Measurements from ENCODE around the gene RPP25L. TPM values are rescaled to one million over a fixed set of nuclear protein-coding genes. Genes with fewer than 3 reads are reported as not detected.

RPP25L gene, protein sequence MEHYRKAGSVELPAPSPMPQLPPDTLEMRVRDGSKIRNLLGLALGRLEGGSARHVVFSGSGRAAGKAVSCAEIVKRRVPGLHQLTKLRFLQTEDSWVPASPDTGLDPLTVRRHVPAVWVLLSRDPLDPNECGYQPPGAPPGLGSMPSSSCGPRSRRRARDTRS
- total RNA-seq: 10 to 100 TPM; 17.8 to 34.5 (median 31.3) TPM
- polyA plus RNA-seq: 49.0 TPM
- long read RNA-seq, donor 1, transcript RPP25L-201 (2 exons, 1,092 nt): minor isoform, 14 of 49 reads
- long read RNA-seq, donor 1, transcript RPP25L-202 (2 exons, 888 nt): major isoform, 28 of 49 reads
- long read RNA-seq, donor 1, partial matches to known transcripts: 0 of 49 reads
- long read RNA-seq, donor 1, other reads (novel, unspliced or antisense): 7 of 49 reads
- long read RNA-seq, donor 2, transcript RPP25L-202 (2 exons, 888 nt): major isoform, 20 of 30 reads
- long read RNA-seq, donor 2, transcript RPP25L-201 (2 exons, 1,092 nt): minor isoform, 8 of 30 reads
- long read RNA-seq, donor 2, partial matches to known transcripts: 0 of 30 reads
- long read RNA-seq, donor 2, other reads (novel, unspliced or antisense): 2 of 30 reads
- long read RNA-seq, donor 3, transcript RPP25L-202 (2 exons, 888 nt): major isoform, 10 of 24 reads
- long read RNA-seq, donor 3, transcript RPP25L-201 (2 exons, 1,092 nt): minor isoform, 7 of 24 reads
- long read RNA-seq, donor 3, partial matches to known transcripts: 0 of 24 reads
- long read RNA-seq, donor 3, other reads (novel, unspliced or antisense): 7 of 24 reads
- long read RNA-seq, donor 4, transcript RPP25L-202 (2 exons, 888 nt): major isoform, 22 of 31 reads
- long read RNA-seq, donor 4, transcript RPP25L-201 (2 exons, 1,092 nt): minor isoform, 8 of 31 reads
- long read RNA-seq, donor 4, partial matches to known transcripts: 1 of 31 reads
- long read RNA-seq, donor 4, other reads (novel, unspliced or antisense): 0 of 31 reads

DNA sequence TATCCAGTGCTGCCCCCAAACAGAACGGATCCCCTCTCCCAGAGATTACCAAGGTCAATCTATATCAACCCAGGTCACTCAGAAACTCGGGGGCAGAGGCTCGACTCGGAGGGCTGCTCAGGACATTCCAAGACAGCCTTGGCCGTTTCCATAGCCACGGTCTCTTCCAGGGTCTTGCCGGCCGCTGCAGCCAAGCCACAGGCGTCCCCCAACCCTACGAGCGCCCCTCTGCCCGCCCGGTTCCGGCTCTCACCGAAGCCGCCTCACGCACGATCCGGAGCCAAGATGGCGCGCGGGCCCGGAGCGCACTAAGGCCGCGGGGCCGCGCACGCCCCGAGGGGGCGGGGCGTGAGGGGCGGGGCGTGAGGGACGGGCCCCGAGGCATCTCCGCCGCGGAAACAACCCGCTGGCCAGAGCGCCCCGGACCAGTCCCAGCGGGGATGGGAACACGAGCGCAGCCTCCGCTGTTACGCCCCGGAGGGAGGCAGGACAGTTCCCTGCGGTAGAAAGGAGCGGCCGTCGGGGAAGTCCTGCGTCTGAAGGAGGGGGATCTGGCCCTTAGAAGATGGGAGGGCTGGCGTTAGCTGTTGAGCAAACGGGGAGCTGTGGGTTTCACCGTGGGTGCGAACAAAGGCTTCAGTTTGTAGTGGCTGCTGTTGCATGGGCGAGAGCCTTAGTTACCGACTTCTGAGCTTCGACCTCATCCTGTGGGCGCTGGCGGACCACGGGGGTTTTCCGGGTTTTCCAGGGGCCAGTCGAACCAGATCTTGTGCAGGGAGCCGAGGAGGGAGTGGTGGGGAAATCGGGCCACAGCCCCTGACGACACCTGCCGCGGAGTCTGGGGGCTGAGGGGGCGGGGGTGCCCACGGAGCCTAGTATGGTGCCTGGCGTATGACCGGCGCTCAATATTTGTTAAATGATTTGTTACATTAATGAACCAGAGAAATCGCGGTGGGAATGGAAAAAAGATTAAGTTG, at the start of gene RPP25L:
Gene RPP25L (minus strand): TSS at position 287 of the 977 bp plus-strand sequence. CDS start 801 bp downstream, outside the sequence.
- Histone ChIP-seq H3K27ac (ENCODE audit: low read length) (peak within 1 kb of the TSS; percentile 97), H3K27me3 (ENCODE audit: control insufficient read depth, insufficient read depth) (no peaks in the 10 kb centered on the region), H3K4me3 (ENCODE audit: low read length) (peak within 1 kb of the TSS; percentile 89), H3K9me3 (ENCODE audit: control insufficient read depth, low read length) (no peaks in the 10 kb centered on the region), H3K4me1 (ENCODE audit: control insufficient read depth, insufficient read depth, low read length) (peaks cover 10% of the 10 kb centered on the region)
- peak; percentile 91 to 96 (median 95) for DNase-seq
- peak; percentile 96 to 97 for ATAC-seq
- intact Hi-C loops (cut with DNase I): loop anchor here in 1 of 4 donors (10.0 kb wide), 1 partner anchor 277 kb away; no protein-coding TSS in a partner anchor
- WGBS: under 1% methylated on average over 77 of the region's 77 CpGs

DNA sequence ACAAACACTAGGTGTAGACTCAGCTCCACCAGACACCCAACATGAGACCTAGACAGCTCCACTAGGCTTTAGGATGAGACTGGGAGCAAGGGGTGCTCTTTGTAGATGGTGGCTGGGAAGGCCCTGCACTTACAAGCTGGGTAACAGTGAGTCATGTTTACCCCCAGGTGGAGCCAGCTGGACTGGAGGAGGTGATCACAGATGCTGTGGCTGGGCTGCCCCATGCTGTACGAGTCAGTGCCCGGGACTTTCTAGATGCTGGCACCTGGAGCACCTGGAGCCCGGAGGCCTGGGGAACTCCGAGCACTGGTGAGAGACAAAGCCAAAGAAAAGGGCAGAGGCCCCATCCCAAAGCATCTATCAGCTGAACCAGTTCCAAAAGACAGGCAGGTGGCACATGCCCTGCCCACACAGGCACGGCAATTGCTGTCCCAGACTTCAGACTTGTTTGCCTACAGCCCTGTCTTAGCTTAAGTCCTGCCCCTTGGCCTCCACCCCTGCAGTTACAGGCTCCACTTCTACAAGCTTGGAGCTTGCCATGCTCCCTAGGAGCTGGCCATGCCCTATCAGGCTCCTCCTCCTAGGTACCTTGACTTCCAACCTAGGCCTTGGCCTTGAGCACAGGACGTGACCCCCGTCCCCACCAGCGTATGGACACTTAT, 47.8 kb upstream of the RPP25L start:
- Histone ChIP-seq H3K27me3 (ENCODE audit: control insufficient read depth, insufficient read depth) (no peaks in the 10 kb centered on the region), H3K4me1 (ENCODE audit: control insufficient read depth, insufficient read depth, low read length) (peaks cover 3% of the 10 kb centered on the region), H3K27ac (ENCODE audit: low read length) (no peak overlapping the region), H3K9me3 (ENCODE audit: control insufficient read depth, low read length) (no peaks in the 10 kb centered on the region), H3K4me3 (ENCODE audit: low read length) (no peak overlapping the region)
- WGBS: 94% methylated on average over 8 of the region's 8 CpGs
- ATAC-seq (no peak), DNase-seq (no peak)
- intact Hi-C loops (cut with DNase I): no loop called here

DNA sequence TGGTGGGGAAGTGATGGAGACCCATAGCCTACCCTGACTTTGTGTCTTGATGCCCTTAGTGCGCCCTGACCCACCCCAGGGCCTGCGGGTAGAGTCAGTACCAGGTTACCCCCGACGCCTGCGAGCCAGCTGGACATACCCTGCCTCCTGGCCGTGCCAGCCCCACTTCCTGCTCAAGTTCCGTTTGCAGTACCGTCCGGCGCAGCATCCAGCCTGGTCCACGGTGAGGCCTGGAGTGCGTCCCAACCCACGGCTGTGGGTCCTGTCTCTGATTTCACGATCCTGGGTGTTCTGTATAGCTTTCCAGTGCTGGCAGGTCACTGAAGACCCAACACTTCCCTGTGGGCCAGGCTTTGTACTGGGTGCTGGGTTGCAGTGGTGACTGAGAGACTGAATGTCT, 46.6 kb upstream of the RPP25L start:
- WGBS: 82% methylated on average over 14 of the region's 14 CpGs

GRCh38 chr9:34656992-34657391, 45.1 kb upstream of the RPP25L start:
- peaks cover 15% of the 10 kb centered on the region for H3K4me1 ChIP-seq (ENCODE audit: control insufficient read depth, insufficient read depth, low read length)
- H3K4me3 ChIP-seq (ENCODE audit: low read length): no peak overlapping the region
- no peaks in the 10 kb centered on the region for H3K27me3 ChIP-seq (ENCODE audit: control insufficient read depth, insufficient read depth)
- 87% methylated on average over 5 of the region's 5 CpGs for WGBS
- no peak overlapping the region for H3K27ac ChIP-seq (ENCODE audit: low read length)
- ATAC-seq: no peak
- intact Hi-C loops (cut with DNase I): no loop called here
- peak in 1 of 3 donors; percentile 39 for DNase-seq
- H3K9me3 ChIP-seq (ENCODE audit: control insufficient read depth, low read length): no peaks in the 10 kb centered on the region

More for the DNA sequence above, 46.6 kb upstream of the RPP25L start:
- ATAC-seq: no peak
- no peaks in the 10 kb centered on the region for H3K9me3 ChIP-seq (ENCODE audit: control insufficient read depth, low read length)
- no peak overlapping the region for H3K27ac ChIP-seq (ENCODE audit: low read length)
- DNase-seq: peak in 2 of 3 donors; percentile 34 to 40
- no peak overlapping the region for H3K4me3 ChIP-seq (ENCODE audit: low read length)
- H3K4me1 ChIP-seq (ENCODE audit: control insufficient read depth, insufficient read depth, low read length): peaks cover 10% of the 10 kb centered on the region
- no peaks in the 10 kb centered on the region for H3K27me3 ChIP-seq (ENCODE audit: control insufficient read depth, insufficient read depth)
- intact Hi-C loops (cut with DNase I): no loop called here

- DNase-seq (peak in 2 of 3 donors; percentile 33 to 42), ATAC-seq (no peak)
- WGBS: 69% methylated on average over 5 of the region's 5 CpGs
- Histone ChIP-seq H3K27ac (ENCODE audit: low read length) (peak overlapping the region; percentile 16), H3K4me3 (ENCODE audit: low read length) (no peak overlapping the region), H3K4me1 (ENCODE audit: control insufficient read depth, insufficient read depth, low read length) (peaks cover 20% of the 10 kb centered on the region), H3K27me3 (ENCODE audit: control insufficient read depth, insufficient read depth) (no peaks in the 10 kb centered on the region), H3K9me3 (ENCODE audit: control insufficient read depth, low read length) (no peaks in the 10 kb centered on the region)
- intact Hi-C loops (cut with DNase I): no loop called here
Observed at GRCh38 chr9:34655394-34655793, 43.5 kb upstream of the RPP25L start.

- ATAC-seq: peak; percentile 53 to 66
- Histone ChIP-seq H3K4me3 (ENCODE audit: low read length) (no peak overlapping the region), H3K4me1 (ENCODE audit: control insufficient read depth, insufficient read depth, low read length) (peaks cover 20% of the 10 kb centered on the region)
Observed at GRCh38 chr9:34654323-34655051, 42.6 kb upstream of the RPP25L start.

GRCh38 chr9:34653151-34654072, 41.5 kb upstream of the RPP25L start:
- intact Hi-C loops (cut with DNase I): no loop called here
- Histone ChIP-seq H3K27me3 (ENCODE audit: control insufficient read depth, insufficient read depth) (no peaks in the 10 kb centered on the region), H3K4me1 (ENCODE audit: control insufficient read depth, insufficient read depth, low read length) (peaks cover 22% of the 10 kb centered on the region), H3K27ac (ENCODE audit: low read length) (peak overlapping the region; percentile 79), H3K4me3 (ENCODE audit: low read length) (peak overlapping the region; percentile 12), H3K9me3 (ENCODE audit: control insufficient read depth, low read length) (no peaks in the 10 kb centered on the region)
- ATAC-seq: peak; percentile 6 to 24
- peak in 2 of 3 donors; percentile 83 to 87 for DNase-seq
- WGBS: 21% methylated on average over 11 of the region's 11 CpGs

More at GRCh38 chr9:34654323-34655051, 42.6 kb upstream of the RPP25L start:
- H3K9me3 ChIP-seq (ENCODE audit: control insufficient read depth, low read length): no peaks in the 10 kb centered on the region
- intact Hi-C loops (cut with DNase I): no loop called here
- no peaks in the 10 kb centered on the region for H3K27me3 ChIP-seq (ENCODE audit: control insufficient read depth, insufficient read depth)
- 21% methylated on average over 11 of the region's 11 CpGs for WGBS
- peak overlapping the region; percentile 79 for H3K27ac ChIP-seq (ENCODE audit: low read length)
- DNase-seq: peak; percentile 81 to 95 (median 95)

DNA sequence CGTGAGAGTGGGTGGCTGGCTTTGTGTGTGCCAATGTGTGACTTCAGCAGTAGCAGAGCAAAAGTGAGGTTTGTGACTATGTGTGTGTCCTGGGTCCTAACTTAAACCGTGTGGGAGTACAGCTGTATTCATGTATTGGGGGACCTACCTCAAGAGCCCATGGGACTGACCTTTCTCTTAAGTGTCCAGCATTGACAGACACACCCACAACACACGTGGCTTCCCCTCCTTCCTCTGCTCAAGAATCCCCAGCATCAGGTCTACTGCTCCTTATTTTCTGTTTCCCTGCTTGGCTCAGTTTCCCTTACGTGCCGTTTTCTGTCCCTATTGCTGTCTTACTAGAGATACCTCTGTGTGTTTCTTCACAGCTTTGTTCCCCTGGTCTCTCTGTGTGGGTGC, 40.7 kb upstream of the RPP25L start:
- no peaks in the 10 kb centered on the region for H3K9me3 ChIP-seq (ENCODE audit: control insufficient read depth, low read length)
- intact Hi-C loops (cut with DNase I): no loop called here
- no peaks in the 10 kb centered on the region for H3K27me3 ChIP-seq (ENCODE audit: control insufficient read depth, insufficient read depth)
- ATAC-seq (no peak), DNase-seq (peak in 2 of 3 donors; percentile 42 to 49)
- 13% methylated on average over 5 of the region's 5 CpGs for WGBS
- H3K27ac ChIP-seq (ENCODE audit: low read length): peak overlapping the region; percentile 79
- peaks cover 25% of the 10 kb centered on the region for H3K4me1 ChIP-seq (ENCODE audit: control insufficient read depth, insufficient read depth, low read length)
- H3K4me3 ChIP-seq (ENCODE audit: low read length): peak overlapping the region; percentile 12
